Spleen (tissue), 7 donors: ENCODE data around the gene CFAP43.

Source experiments
- CTCF ChIP-seq, 11 experiments: fragments of 200-600 bp in 7 of 11; fragments of 450-650 bp in 4 of 11; sonication (generic) in 4 of 11; IDR thresholded peaks in 8 of 11; conservative IDR thresholded peaks in 3 of 11; 1 replicate in 7 of 11; 2 replicates in 4 of 11; pipeline versions ENCODE4 v1.4.0 to v1.8.0; 2016 to 2021; ENCODE audit warnings: antibody characterized with exemption in 11 of 11, inconsistent platforms in 4 of 11, mild to moderate bottlenecking in 1 of 11
- POLR2A ChIP-seq, 3 donors: fragments of 450-650 bp; IDR thresholded peaks; one replicate each; pipeline ENCODE4 v1.5.1; 2017; ENCODE audit warnings: antibody characterized with exemption in 3 of 3, mild to moderate bottlenecking in 1 of 3
- POLR2AphosphoS5 ChIP-seq, 3 donors: sonication (generic); formaldehyde crosslinking; IDR thresholded peaks; one replicate each; pipeline ENCODE4 v1.5.1; 2017; ENCODE audit warnings: antibody characterized with exemption in 3 of 3
- donor health status: DM: no; HTN: no; CAD: no; lungs with moderate emphysema.
- donor health status: DM: no; HTN: no; CAD: no.
- donor health status: DM: no; HTN: no; CAD: no.

- TF ChIP-seq CTCF (IDR thresholded peaks at IDR 0.05 in 8 of 11, conservative IDR thresholded peaks at IDR 0.05 in 3 of 11) = no peak
- TF ChIP-seq POLR2AphosphoS5 (IDR thresholded peaks at IDR 0.05) = no peak
- TF ChIP-seq POLR2A (IDR thresholded peaks at IDR 0.05) = no peak
These were observed 94.0 kb downstream of the CFAP43 start for GRCh38 chr10:104138131-104138530.
